T1000 (cell line): ENCODE results near the gene HYPK.
"Not testable (repeated sequence)": the region's sequence is repeated elsewhere in the genome, so short reads cannot be mapped to it uniquely, and the experiment has no call there.

Source experiments
- DNase-seq: peaks from one replicate; lab custom pipeline; 2025; ENCODE audit warnings: mixed read lengths; lab: John Stamatoyannopoulos, UW

The HYPK gene

DNA sequence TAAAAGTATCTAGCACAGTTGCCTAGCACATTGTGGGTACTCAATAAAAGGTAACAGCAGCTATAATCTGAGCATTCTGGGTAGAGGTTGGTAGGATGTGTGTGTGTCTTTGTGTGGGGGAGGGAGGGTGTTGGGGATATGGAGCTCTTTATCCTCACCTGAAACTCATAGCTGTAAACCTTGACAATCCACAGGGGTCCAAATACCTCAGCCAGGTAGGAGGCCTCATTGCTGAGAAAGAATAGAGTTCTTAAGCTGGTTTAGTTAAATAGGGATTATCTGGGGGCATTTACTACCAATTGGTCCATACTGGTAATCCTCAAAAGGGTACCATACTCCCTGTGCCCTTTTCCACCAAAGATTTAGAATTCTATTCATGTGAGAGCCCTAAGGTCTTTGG lies 4.4 kb upstream of the HYPK start:
- DNase-seq = no peak

DNA sequence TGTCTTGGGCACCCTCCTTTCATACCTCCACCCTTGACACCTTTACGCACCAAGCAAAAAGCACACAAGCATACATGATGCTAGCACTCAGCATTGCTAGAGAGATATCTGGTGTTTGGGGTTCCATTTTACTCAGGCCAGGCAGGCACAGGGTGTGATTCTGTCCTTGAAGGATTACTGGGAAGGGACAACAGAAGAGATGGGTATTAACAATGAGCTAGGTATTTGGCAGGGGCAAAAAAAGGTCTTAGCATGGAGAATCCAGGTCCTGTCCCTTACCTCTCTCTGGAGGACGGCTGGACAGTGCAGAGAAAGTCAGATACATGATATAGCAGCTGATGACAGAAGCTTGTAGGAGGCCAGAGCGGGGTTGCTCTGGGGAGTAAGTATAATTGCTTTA lies 3.8 kb upstream of the HYPK start:
- no peak for DNase-seq

DNA sequence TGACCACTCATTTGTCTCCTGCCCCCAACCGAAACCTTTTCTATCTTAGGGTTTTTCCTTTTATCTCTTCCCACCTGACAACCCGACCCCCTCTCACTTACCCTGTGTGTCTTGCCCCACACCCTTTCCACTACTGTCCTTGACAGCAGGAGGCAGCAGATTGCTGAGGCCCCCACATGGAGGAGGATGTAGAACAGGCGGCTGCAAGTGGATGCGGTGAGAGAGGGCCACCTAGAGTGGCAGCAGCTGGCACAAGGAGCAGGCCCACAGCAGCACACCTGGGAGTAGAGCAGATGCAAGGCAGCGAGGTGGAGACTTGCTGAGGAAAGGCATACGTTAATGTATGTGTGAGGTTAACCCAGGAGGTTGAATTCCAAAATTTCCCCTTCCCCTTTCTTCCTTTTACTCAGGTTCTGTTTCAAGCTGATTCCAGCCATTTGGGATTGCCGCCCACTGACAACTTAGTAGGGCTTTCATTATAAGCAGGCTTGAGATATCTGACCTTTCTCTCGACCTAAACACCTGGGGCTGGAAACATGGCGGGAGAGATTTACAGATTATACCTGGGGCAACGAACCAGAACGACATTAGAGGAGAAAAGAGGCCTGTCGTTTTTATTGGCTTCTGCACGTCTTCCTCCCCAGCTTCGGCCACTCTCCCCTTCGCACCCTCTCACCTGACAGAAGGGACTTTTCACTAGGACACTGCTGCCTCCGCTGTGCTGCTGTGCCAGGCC lies 1.0 kb upstream of the HYPK start:
- DNase-seq = no peak

DNA sequence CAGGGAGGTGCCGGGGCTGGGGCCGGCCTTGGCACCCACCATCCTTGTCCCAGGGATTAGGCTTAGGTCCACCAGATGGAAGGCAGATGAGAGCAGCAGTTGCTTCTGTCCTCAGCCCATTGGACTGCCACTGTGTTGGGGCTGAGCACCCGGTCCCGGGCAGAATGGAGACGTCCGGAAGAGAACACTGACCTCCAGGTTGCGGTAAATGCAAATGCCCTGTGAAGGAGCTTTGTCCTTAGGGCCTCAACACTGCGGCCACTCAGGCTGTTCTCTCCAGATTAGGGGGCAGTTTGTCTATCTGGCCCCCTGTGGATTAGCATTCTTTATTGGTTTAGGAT lies 484 bp upstream of the HYPK start, which contains the start of gene SERINC4:
Gene SERINC4, minus strand, starts transcription at position 276 of the 341 bp plus-strand sequence. Its CDS starts 234 bp downstream, at position 42.
- no peak for DNase-seq

DNA sequence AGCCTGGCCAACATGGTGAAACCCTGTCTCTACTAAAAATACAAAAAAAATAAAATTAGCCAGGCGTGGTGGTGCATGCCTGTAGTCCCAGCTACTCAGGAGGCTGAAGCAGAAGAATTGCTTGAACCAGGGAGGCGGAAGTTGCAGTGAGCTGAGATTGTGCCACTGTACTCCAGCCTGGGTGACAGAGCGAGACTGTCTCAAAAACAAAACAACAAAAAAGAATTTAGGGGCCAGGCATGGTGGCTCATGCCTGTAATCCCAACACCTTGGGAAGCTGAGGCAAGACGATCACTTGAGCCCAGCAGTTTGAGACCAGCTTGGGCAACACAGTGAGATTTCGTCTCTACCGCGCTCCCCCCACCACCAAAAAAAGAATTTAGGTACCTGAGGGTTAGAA lies 2.3 kb downstream of the HYPK start:
- DNase-seq = not testable (repeated sequence)

DNA sequence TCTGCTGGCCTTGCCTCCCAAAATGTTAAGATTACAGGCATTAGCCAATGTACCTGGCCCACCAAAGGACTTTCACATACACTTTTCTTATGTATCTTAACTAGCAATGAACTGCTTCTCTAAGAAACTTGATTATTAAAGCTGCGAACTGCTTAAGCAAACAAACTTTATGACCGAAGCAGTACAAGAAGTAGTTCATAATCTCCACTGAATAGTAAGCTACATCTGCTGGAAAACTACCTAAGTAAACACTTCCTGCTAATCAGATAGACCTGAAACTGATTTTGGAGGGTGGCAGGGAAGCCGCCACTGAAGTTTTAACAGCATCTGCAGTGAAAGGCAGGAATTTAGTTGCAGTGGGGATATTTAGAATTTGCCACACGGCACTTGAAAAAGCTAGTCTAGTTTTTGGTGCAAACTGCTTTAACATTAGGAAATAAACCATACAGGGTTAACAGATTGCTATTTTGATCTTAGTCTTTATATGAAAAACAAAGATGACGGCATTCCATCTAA lies 8.1 kb downstream of the HYPK start:
- DNase-seq = no peak

DNA sequence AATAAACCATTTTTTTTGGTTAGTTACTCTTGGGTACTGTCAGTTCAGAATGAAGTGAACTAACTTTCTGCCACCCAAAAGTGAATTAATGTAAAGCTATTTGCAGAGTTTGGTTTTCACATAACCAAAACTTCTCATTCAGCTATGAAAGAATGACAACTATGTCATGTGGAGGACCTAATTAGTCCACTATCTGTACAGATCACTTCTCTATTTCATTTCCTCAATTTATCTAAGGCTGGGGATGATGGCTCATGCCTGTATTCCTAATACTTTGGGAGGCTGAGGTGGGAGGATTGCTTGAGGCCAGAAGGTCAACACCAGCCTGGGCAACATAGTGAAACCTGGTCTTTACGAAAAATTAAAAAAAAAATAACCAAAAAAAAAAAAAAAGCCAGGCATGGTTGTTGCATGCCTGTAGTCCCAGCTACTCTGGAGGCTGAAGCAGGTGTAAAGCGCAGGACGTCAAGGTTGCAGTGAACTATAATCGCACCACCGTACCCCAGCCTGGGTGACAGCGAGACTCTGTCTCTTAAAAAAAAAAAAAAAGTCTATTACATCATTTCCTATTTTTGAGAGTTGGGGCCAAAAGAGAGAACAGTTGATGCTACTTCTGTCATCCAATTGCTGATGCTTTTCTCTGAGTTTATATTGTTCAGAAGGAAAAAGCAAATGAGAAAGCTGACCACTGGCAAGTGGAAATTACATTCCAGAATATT lies 8.7 kb downstream of the HYPK start:
- DNase-seq = no peak

DNA sequence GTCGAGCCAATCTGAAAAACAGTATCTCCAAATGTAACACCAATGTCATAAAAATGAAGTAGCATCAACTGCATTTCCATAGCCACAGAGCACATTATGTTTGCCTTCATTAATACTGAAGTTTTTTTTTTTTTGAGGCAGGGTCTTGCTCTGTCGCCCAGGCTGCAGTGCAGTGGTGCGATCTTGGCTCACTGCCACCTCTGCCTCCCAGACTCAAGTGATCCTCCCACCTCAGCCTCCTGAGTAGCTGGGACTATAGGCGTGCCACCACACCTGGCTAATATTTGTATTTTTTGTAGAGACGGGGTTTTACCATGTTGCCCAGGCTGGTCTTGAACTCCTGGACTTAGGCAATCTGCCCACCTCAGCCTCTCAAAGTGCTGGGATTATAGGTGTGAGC lies 14.7 kb downstream of the HYPK start:
- not testable (repeated sequence) for DNase-seq

DNA sequence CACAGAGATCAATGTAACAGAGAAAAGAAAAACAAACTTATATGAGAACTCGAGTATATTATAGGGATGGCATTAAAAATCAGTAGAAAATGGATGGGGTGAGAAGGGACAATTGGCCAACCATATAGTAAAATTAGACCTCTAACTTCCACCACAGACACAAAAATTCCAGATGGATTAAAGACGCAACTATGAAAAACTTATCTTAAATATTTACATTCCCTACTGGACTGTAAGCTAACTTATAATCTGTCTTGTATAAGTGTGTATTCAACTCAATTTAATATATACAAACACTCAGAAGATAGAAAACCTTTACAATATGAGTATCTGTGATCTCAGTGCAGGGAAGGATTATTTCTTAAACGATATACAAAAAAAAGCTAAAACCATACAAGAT lies 21.1 kb downstream of the HYPK start:
- DNase-seq = no peak

DNA sequence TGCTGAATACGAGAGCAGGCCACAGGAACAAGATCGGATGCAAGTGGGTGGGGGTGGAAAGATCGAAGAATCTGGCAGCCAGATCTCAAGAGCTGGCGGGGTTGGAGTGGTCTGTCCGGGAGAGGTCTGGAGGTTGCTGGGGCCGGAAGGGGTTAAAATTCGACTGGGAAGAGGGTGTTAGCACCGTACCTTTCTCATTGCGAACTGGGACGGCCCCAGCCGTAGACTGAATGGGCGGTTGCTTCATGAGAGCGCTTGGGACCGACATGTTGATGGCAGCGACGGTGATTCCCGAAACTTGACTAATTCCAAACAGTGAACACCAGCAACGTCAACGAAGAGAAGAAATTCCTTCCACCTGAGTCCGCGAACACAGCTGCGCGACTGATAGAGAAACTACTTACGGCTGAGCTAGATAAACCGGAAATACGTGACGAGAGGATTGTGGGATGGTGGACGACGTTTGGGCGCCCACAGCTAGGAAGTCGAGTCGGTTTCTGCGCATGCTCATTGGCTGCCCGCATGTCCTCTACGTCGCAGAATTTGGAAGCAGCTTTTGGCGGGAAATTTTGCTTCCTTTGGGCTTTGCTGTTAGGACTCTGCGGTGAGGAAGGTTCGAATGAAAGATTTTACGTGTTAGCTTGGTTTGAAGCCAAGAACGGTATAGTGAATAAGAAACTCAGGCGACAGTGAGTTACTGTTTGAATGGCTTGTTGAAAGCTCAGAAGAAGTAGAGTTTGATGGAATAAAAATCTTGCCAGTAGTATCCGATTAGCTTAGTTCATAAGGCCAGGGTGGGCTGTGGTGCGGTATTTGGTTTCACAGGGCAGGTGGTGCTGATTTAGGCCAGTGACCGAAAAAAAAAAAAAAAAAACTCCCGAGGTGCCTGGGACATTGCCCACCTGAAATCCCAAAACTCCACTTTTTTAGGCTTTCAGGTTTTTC lies 24.2 kb downstream of the HYPK start, which contains the start of gene MFAP1:
Gene MFAP1, minus strand, starts transcription at position 389 of the 945 bp plus-strand sequence. Its CDS starts 121 bp downstream, at position 268.
- DNase-seq = peak; percentile 77

DNA sequence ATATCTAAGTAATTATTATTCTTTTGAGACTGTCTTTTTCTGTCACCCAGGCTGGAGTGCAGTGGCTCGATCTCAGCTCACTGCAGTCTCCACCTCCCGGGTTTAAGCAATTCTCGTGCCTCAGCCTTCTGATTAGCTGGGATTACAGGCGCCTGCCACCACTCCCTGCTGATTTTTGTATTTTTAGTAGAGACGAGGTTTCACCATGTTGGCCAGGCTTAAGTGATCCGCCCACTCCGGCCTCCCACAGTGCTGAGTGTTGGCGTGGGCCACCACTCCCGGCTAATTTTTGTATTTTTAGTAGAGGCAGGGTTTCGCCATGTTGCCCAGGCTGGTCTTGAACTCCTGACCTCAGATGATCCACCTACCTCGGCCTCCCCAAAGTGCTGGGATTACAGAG lies 24.9 kb downstream of the HYPK start:
- DNase-seq = not testable (repeated sequence)

DNA sequence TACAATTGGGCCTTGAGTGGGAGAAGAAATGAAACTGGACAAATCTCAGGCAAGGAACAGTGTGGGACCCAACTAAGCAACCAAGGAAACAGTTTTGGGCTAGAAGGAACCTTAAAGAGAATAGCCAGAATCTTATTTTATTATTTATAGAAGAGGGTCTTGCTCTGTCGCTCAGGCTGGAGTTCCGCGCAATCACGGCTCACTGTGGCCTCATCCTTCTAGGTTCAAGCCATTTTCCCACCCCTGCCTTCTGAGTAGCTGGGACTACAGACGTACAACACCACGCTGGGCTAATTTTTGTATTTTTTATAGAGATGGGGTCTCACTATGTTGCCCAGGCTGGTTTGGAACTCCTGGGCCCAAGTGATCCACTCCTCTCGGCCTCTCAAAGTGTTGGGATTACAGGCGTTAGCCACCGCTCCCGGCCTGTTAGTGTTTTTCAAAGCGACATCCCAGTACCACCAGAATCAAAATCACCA lies 25.7 kb downstream of the HYPK start:
- DNase-seq = no peak

DNA sequence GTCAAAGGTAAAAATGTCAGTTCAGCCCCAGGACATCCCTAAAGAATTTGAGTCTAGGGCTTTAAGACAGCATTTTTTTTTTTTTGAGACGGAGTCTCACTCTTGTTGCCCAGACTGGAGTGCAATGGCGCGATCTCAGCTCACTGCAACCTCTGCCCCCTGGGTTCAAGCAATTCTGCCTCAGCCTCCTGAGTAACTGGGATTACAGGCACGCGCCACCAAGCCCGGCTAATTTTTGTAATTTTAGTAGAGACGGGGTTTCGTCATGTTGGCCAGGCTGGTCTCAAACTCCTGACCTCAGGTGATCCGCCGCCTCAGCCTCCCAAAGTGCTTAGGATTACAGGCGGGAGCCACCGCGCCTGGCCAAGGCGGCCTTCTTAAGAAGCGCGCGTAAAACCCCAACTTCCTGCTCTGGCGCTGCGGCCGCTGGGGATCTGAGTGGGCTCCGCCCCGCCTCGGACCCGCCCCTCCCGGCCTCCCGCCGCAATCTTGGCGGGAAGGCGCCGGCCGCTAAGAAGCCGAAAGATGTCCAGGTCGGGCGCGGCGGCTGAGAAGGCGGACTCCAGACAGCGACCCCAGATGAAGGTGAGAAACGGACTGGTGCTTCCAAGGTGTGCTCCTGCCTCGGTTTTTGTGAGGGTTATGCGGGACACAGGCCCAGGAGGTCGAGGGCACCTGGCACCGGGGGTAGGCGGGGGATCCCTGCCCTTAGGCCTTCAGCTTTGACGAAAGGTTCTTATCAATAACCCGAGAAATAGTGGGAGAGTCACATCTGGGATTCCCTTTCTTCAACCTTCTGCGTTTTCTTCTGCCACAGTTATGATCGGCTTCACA lies 26.3 kb downstream of the HYPK start, which contains the start of gene WDR76:
Gene WDR76, plus strand, starts transcription at position 495 of the 834 bp plus-strand sequence. Its CDS starts 31 bp downstream, at position 526.
- peak; percentile 56 for DNase-seq

DNA sequence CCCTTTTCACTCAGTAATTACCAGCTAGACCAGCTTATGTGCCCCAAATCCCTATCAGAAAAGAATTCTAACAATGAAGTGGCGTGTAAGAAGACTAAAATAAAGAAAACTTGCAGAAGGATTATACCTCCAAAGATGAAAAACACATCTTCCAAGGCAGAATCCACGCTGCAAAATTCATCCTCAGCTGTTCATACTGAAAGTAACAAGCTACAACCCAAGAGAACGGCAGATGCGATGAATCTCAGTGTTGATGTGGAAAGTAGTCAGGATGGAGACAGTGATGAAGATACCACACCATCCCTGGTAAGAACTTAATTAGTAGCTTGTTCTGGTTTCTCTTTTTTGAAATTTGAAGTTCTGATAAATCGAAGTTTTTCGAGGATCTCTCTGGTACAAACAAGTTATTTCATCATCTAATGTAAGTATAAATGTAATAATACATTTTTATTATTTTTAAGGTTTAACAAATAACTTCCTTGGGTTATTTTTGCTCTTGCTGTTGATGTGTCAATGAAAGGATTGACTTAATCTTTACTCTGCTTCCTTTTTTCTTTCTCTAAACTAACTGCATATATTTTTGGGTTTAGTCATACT lies 27.8 kb downstream of the HYPK start:
- DNase-seq = no peak

DNA sequence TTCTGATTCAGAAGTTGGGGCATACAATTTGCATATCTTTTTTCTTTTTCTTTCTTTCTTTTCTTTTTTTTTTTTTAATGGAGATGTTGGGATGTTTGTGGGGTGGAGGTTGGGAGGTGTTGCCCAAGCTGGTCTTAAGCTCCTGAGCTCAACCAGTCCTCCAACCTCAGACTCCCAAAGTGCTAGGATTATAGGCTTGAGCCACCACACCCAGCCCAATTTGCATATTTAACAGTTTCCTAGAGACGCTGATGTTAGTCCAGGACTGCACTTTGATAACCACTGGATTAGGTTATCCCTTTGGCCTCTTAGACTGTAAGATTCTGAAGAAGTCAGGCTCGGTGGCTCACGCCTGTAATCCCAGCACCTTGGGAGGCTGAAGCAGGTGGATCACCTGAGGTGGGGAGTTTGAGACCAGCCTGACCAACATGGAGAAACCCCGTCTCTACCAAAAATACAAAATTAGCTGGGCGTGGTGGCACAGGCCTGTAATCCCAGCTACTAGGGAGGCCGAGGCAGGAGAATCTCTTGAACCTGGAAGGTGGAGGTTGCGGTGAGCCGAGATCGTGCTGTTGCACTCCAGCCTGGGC lies 29.6 kb downstream of the HYPK start:
- DNase-seq = not testable (repeated sequence)

DNA sequence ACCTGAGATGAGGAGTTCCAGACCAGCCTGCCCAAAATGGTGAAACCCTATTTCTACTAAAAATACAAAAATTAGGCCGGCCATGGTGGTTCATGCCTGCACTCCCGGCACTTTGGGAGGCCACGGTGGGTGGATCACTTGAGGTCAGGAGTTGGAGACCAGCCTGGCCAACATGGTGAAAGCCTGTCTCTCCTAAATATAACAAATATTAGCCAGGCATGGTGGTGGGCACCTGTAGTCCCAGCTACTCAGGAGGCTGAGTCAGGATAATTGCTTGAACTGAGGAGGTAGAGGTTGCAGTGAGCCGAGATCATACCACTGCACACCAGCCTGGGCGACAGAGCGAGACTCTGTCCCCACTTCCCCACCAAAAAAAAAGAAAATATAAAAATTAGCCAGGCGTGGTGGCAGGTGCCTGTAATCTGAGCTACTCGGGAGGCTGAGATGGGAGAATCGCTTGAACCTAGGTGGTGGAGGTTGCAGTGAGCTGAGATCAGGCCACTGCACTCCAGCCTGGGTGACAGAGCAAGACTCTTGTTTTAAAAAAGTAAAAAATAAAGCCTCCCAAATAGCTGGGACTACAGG lies 30.4 kb downstream of the HYPK start:
- not testable (repeated sequence) for DNase-seq

DNA sequence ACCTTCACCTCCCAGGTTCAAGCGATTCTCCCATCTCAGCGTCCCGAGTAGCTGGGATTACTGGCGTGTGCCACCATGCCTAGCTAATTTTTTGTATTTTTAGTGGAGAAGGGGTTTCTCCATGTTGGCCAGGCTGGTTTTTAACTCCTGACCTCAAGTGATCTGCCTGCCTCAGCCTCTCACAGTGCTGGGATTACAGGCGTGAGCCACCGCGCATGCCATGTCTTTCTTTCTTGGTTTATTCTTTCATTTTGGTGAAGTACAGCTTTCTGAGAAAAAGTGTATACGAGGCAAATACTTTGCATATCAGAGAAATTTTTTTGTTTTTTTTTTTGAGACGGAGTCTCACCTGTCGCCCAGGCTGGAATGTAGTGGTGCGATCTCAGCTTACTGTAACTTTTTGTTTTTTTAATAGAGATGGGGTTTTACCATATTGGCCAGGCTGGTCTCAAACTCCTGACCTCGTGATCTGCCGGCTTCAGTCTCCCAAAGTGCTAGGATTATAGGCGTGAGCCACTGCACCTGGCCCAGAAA lies 31.2 kb downstream of the HYPK start:
- DNase-seq = not testable (repeated sequence)

DNA sequence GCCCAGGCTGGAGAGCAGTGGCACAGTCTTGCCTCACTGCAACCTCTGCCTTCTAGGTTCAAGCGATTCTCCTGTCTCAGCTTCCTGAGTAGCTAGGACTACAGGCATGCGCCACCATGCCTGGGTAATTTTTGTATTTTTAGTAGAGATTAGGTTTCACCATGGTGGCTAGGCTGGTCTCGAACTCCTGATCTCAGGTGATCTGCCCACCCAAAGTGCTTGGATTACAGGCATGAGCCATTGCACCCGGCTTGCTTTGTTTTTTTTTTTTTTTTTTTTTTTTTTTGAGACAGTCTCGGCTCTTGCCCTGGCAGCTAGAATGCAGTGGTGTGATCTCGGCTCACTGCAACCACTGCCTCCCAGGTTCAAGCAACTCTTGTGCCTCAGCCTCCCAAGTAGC lies 32.1 kb downstream of the HYPK start:
- not testable (repeated sequence) for DNase-seq

DNA sequence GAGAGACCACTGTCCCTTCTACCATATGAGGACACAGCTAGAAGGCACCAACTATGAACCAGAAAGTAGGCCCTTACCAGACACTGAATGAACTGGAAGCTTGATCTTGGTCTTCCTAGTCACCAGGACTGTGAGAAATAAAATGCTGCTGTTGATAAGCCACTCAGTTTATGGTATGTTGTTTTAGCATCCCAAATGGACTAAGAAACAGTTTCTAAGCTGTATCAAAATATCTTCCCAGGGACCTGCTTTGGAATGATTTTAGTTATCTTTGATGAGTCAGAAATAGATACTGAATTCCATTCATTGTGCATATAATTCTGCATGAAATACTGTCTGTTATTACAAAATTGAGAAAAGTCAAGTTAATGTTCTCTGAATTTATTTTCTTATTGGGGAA lies 45.0 kb downstream of the HYPK start:
- no peak for DNase-seq
